CD4-positive, alpha-beta T cell treated with Interleukin-10 for 1 hour (primary cell): ENCODE measurements around the gene RAET1G.
"Not testable (repeated sequence)": the region's sequence is repeated elsewhere in the genome, so short reads cannot be mapped to it uniquely, and the experiment has no call there.

Experiments
- DNase-seq: peaks from one replicate; pipeline ENCODE4 v3.0.0-alpha.2; 2020

RAET1G gene

GRCh38 chr6:149933036-149933435 is 10.1 kb upstream of the RAET1G start:
- DNase-seq, result no peak

- no peak for DNase-seq
Observed at GRCh38 chr6:149931501-149931900, 8.6 kb upstream of the RAET1G start.

- DNase-seq, result no peak
Observed at GRCh38 chr6:149929422-149929821, 6.5 kb upstream of the RAET1G start.

DNA sequence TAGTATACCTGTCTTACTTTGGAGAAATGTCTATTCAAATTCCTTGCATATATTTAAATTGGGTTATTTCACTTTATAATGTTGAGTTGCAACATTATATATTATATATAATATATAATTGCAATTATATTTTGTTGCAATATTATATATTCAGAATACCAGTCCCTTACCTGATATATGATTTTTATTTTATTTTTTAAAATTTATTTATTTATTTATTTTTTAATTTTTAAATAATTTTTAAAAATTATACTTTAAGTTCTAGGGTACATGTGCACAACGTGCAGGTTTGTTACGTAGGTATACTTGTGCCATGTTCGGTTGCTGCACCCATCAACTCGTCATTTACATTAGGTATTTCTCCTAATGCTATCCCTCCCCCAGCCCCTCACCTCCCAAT is 4.1 kb upstream of the RAET1G start:
- not testable (repeated sequence) for DNase-seq

DNA sequence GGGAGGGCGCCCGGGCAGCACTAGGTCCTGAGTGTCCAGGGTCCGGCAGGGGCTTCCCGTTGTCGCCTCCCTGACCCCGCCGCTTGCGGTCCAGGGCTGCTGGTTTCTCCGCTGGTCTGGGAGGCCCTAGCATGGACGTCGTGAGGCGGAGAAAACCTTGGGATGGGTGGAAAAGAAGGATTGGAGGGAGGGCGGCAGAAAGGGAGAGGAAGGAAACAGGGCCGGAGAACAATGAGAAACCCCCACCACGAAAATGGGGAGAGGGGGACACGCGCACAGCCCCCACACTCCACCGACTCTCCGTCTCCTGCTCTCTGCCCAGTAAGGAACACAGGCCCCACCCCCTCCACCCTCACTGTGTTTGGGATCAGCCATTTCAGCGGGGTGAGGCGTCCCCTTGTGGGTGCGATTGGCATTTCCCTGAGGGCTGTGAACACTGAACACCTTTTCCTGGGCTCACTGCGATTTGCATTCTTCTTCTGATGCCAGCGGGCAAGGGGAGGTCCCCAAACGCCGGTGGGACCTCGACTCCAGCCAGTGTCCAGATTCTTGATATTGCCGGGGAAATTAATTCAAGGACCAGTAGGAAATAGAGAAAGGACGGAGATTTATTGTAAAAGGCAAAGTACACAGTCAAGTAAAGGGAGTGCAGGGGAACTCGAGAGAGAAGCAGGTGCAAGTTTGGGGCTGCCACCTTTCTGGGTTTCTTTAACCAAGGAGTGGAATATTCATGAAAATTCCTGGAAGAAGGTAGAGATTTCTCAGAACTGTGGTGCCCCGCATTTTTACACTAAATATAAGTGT is 3.3 kb upstream of the RAET1G start:
- DNase-seq, result peak; percentile 77

- no peak for DNase-seq
Observed at GRCh38 chr6:149925253-149925973, 2.5 kb upstream of the RAET1G start.

DNA sequence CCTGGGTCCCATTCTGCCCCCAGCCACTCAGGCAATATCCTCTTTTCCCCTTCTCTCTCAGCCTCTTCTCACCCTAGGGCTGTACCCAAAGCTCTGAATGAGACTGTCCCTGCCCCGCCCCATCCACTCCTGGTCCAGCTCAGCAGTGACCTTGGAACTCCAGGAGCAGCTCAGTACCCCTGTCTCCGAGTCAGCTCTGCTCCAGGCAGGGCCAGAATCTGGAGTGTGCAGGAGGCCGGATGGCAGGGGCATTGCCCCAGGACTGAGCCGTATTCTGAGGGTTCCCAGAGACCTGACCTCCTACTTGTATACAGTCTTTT is 2.0 kb upstream of the RAET1G start:
- no peak for DNase-seq

GRCh38 chr6:149924206-149924932 is 1.4 kb upstream of the RAET1G start:
- no peak for DNase-seq

- DNase-seq, result no peak
Observed at GRCh38 chr6:149923327-149923986, 536 bp upstream of the RAET1G start.

DNA sequence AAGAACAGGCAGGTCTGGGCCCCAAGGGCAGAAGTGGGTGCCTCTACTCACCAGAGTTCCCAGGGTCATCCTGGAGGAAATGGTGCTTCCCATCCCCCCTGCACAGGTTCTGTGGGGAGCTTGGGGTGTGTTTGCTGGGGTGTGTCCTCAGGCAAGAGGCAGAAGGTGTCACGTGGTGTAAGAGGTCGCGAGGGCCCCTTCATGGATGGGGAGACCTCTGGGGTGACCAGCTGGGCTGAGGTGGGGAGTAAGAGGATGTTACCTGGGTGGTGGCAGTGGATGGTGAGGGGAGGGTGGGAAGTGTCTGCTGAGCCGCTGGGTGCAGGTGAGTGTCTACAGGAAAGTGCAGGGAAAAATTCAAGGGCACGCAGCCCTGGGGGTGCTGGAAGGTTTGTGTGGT is 830 bp downstream of the RAET1G start:
- DNase-seq, result not testable (repeated sequence)

DNA sequence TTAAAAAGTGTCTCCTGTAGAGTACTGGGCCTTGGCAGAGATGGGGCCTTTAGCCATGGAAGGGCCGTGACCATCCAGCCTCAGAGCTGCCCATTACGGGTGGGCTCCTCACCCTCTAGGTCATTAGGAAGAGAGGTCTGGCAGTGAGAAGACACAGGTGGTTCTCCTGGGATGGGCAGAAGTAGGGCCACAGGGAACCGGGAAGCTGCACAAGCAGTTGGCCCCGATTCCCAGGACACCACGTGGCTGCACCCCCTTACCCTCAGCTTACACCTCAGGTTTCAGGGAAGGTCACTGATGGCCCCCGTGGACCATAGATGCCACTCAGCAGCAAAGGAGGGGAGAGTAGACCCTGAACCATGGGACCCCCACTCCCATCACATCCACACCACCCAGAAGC is 1.6 kb downstream of the RAET1G start:
- DNase-seq, result no peak

GRCh38 chr6:149919834-149920225 is 3.1 kb downstream of the RAET1G start:
- DNase-seq, result no peak

- not testable (repeated sequence) for DNase-seq
Observed at GRCh38 chr6:149919126-149919833, 3.6 kb downstream of the RAET1G start.

- no peak for DNase-seq
Observed at GRCh38 chr6:149918151-149918905, 4.6 kb downstream of the RAET1G start.

DNA sequence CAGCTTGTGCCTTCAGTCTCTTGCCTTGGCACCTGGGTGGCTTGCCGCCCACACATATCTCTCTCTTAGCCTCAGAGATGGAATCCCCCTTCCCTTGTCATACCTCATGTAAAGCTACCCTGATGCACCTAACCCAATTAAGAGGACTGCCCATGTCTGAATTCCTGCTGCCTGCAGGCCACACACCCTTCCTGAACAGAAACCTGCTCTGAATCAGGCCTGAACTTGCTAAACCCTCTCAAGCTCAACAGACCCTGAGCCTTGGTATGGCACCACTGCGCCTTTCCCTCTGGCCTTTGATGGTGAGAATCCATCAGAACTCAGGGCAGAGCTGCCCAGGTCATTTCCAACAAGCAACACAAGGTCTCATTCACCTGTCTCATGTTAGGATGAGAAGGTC is 5.2 kb downstream of the RAET1G start:
- no peak for DNase-seq

DNA sequence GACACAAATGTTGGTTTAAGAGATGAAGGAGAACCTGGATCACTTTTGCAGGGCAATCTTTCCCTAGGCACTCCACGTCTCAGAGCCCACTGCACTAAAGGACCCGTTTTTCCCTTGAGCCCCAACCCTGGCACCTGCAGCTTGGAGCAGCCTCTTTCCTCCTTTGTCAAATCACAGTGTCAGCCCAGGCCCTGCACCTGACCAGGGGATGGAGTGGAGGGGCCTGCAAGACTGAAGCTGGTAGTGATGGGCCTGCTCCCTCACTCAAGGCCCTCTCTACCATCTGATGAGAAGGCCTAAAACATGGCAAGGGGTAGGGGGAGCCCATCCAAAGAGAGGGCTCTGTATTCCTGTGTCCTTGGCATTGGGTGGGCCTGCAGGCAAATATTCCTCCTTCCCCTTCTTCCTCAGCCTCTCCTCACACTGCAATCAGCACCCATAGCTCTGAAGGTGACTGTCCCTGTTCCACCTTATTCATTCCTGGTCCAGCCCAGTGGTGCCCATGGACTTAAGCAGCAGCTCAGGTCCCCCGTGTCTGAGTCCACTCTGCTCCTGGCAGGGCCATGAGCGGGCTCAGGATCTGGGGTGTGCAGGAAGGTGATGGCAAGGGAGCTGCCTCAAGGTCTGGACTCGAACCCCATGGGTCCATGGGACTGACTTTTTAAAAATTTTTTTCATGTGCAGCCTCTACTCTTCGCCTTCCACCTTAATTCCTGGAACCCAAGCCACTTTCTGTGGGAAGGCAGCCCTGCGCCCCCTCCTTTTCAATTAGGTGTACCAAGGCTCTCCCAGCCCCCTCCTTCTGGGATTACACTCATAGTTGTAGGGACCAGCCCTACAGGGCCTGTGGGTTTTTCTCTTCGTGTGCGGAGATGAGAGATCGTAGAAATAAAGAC is 6.7 kb downstream of the RAET1G start:
- no peak for DNase-seq

- DNase-seq, result no peak
Observed at GRCh38 chr6:149913540-149914240, 9.2 kb downstream of the RAET1G start.

GRCh38 chr6:149913085-149913484 is 9.8 kb downstream of the RAET1G start:
- no peak for DNase-seq

DNA sequence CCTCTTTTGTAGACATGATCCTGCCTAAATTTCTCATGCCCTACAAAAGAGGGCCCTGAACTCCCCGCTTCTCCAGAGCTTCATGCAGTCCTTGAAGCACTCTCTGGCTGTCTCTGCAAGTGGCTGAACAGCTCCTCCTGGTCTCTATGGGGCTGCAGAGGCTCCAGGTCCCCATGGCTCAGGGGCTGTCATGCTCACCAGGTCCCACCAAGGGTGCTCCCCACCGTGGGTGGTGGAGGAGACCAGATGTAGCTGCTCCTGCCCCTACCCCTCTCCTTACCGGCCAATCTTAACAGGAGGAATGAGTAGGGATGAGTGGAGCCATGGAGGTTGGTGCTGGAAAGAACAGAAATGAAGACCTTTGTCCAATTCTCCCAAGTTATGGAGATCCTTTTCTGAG is 10.2 kb downstream of the RAET1G start:
- DNase-seq, result not testable (repeated sequence)

DNA sequence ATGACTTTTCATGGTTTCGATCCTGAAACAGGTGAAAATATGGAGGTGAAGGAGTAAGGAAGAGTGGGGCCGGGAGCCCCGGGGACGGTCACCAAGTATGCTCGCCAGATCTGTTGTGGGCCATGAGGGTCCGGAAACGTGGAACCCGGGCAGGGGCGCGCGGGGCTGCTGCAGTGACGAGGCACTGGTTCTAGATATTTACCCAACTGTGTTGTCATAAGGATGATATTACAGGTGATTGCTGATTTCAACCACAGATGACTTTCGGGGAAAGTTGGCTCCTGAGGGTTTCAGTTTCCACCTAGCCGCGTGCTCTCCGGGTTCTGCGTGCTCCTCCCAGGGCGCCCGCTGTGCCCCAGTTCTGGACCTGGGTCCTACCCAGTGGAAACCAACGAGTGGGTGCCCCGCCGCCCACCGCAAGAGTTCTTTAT is 12.2 kb downstream of the RAET1G start:
- DNase-seq, result no peak
